SK-N-SH (cell line): ENCODE results near the gene DDAH1.

Experiments
- FOSL2 ChIP-seq: IDR thresholded peaks from 2 replicates; pipeline ENCODE4 v1.4.0; 2012; ENCODE audit warnings: low read depth, mild to moderate bottlenecking, moderate library complexity, borderline replicate concordance
- FOXJ3 ChIP-seq: sonication (generic); formaldehyde crosslinking; IDR thresholded peaks from 2 replicates; pipeline ENCODE4 v1.5.1; 2020; ENCODE audit warnings: mild to moderate bottlenecking, missing genetic modification reagents
- JUND ChIP-seq: IDR thresholded peaks from 2 replicates; pipeline ENCODE4 v1.4.0; 2012
- POLR2AphosphoS5 ChIP-seq: IDR thresholded peaks from 2 replicates; pipeline ENCODE4 v1.6.1; 2012; ENCODE audit warnings: low read depth, low read length
- TF ChIP-seq, protein P1 (sequence below): IDR thresholded peaks from 2 replicates; pipeline ENCODE4 v1.6.1; 2012; ENCODE audit warnings: mild to moderate bottlenecking, low read depth, low read length, moderate library complexity
- TF ChIP-seq, protein P2 (sequence below): fragments of 200-600 bp; sonication (generic); IDR thresholded peaks from 2 replicates; pipeline ENCODE4 v1.6.1; 2017; ENCODE audit warnings: antibody characterized with exemption, mild to moderate bottlenecking, moderate library complexity
- TF ChIP-seq, protein P3 (sequence below): IDR thresholded peaks from 2 replicates; pipeline ENCODE4; 2012

DNA sequence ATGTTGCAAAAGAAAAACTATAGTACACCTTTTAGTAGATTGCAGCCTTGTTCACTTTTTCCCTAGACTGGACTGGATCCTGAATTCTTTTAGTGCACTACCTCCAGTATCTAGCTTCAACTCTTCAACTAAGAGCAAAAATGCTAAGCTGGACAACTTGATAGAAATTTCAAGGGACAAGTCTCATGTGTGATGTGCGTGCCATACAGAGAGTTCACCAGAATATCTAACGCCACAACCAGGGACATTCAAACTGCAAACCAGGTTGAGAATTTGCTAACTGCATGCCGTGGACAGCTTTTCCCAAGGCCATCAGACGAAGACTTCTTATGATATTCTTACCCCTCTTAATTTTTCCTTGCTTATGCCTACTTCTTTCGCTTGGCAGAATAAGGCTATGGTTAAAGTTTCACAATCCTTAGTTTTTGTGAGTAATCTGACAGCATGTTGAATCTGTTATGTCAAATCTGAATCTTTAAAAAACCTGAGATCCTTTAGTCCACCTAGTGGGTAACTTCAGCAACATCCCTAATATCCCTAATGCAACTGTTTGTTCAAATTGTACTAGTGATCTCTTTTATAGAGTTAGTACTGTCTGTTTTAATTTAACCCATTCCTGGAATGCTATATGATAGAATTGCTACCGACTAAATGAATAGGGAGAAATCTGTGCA lies 66.4 kb downstream of the DDAH1 start:
- TF ChIP-seq JUND (no peak), FOSL2 (no peak), FOXJ3 (no peak), POLR2AphosphoS5 (no peak)
- TF ChIP-seq, protein P1, sequence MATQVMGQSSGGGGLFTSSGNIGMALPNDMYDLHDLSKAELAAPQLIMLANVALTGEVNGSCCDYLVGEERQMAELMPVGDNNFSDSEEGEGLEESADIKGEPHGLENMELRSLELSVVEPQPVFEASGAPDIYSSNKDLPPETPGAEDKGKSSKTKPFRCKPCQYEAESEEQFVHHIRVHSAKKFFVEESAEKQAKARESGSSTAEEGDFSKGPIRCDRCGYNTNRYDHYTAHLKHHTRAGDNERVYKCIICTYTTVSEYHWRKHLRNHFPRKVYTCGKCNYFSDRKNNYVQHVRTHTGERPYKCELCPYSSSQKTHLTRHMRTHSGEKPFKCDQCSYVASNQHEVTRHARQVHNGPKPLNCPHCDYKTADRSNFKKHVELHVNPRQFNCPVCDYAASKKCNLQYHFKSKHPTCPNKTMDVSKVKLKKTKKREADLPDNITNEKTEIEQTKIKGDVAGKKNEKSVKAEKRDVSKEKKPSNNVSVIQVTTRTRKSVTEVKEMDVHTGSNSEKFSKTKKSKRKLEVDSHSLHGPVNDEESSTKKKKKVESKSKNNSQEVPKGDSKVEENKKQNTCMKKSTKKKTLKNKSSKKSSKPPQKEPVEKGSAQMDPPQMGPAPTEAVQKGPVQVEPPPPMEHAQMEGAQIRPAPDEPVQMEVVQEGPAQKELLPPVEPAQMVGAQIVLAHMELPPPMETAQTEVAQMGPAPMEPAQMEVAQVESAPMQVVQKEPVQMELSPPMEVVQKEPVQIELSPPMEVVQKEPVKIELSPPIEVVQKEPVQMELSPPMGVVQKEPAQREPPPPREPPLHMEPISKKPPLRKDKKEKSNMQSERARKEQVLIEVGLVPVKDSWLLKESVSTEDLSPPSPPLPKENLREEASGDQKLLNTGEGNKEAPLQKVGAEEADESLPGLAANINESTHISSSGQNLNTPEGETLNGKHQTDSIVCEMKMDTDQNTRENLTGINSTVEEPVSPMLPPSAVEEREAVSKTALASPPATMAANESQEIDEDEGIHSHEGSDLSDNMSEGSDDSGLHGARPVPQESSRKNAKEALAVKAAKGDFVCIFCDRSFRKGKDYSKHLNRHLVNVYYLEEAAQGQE, result no peak
- TF ChIP-seq, protein P2, sequence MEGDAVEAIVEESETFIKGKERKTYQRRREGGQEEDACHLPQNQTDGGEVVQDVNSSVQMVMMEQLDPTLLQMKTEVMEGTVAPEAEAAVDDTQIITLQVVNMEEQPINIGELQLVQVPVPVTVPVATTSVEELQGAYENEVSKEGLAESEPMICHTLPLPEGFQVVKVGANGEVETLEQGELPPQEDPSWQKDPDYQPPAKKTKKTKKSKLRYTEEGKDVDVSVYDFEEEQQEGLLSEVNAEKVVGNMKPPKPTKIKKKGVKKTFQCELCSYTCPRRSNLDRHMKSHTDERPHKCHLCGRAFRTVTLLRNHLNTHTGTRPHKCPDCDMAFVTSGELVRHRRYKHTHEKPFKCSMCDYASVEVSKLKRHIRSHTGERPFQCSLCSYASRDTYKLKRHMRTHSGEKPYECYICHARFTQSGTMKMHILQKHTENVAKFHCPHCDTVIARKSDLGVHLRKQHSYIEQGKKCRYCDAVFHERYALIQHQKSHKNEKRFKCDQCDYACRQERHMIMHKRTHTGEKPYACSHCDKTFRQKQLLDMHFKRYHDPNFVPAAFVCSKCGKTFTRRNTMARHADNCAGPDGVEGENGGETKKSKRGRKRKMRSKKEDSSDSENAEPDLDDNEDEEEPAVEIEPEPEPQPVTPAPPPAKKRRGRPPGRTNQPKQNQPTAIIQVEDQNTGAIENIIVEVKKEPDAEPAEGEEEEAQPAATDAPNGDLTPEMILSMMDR, result peak; percentile 57
- TF ChIP-seq, protein P3, sequence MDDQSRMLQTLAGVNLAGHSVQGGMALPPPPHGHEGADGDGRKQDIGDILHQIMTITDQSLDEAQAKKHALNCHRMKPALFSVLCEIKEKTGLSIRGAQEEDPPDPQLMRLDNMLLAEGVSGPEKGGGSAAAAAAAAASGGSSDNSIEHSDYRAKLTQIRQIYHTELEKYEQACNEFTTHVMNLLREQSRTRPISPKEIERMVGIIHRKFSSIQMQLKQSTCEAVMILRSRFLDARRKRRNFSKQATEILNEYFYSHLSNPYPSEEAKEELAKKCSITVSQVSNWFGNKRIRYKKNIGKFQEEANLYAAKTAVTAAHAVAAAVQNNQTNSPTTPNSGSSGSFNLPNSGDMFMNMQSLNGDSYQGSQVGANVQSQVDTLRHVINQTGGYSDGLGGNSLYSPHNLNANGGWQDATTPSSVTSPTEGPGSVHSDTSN, result no peak
